ENCODE results near the gene PLXNC1. TPM values are rescaled to one million over a fixed set of nuclear protein-coding genes. Genes with fewer than 3 reads are reported as not detected.

PLXNC1 gene
- total RNA-seq, 1 donor from 2014 or later, result 14.2 TPM

DNA sequence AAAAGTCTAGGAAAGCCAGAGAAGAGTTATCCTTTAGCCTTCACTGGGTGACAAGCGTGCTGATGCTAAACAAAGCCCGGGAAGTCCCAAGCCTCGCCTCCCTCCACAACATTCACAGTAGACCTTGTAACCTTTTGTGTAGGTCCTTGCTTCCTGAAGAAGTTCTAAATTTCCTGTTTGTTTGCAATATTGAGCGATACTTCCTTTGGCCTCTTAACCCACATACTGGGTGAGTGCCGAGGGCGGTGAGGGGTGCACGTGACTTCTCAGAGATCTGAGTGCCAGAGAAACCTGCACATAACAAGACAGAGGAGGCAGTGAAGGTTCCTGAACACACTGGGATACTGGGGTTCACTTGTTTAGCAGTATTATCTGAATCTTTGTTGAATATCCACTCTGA, 134.3 kb downstream of the PLXNC1 start:
- Histone ChIP-seq H3K27me3 (no peaks in the 10 kb centered on the region), H3K9me3 (no peaks in the 10 kb centered on the region), H3K4me3 (no peak overlapping the region), H3K4me1 (peaks cover 10% of the 10 kb centered on the region), H3K27ac (no peak overlapping the region), H3K36me3 (no peaks in the 10 kb centered on the region)
- DNase-seq (ENCODE audit: extremely low spot score in 2 of 2), result no peak
- TF ChIP-seq, protein P1, sequence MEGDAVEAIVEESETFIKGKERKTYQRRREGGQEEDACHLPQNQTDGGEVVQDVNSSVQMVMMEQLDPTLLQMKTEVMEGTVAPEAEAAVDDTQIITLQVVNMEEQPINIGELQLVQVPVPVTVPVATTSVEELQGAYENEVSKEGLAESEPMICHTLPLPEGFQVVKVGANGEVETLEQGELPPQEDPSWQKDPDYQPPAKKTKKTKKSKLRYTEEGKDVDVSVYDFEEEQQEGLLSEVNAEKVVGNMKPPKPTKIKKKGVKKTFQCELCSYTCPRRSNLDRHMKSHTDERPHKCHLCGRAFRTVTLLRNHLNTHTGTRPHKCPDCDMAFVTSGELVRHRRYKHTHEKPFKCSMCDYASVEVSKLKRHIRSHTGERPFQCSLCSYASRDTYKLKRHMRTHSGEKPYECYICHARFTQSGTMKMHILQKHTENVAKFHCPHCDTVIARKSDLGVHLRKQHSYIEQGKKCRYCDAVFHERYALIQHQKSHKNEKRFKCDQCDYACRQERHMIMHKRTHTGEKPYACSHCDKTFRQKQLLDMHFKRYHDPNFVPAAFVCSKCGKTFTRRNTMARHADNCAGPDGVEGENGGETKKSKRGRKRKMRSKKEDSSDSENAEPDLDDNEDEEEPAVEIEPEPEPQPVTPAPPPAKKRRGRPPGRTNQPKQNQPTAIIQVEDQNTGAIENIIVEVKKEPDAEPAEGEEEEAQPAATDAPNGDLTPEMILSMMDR (IDR thresholded peaks at IDR 0.05), result no peak
- TF ChIP-seq POLR2AphosphoS5 (IDR thresholded peaks at IDR 0.05; ENCODE audit: insufficient read depth in 1 of 2, low read depth in 1 of 2) (no peak), POLR2A (IDR thresholded peaks at IDR 0.05) (no peak)
- intact Hi-C loops (cut with DNase I), result no loop called here

DNA sequence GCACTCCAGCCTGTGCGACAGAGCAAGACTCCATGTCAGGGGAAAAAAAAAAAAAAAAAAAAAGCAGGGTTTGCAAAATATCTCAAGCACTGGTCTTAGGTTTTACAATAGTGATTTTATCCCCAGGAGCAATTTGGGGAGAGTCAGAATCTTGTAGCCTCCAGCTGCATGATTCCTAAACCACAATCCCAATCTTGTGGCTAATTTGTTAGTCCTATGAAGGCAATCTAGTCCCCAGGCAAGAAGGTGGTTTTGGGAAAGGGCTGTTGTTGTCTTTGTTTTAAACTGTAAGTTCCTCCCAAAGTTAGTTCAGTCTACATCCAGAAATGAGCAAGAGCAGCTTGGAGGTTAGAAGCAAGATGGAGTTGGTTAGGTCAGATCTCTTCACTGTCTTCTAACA, 135.7 kb downstream of the PLXNC1 start:
- Histone ChIP-seq H3K36me3 (no peaks in the 10 kb centered on the region), H3K4me1 (peaks cover 20% of the 10 kb centered on the region), H3K27me3 (no peaks in the 10 kb centered on the region), H3K27ac (no peak overlapping the region), H3K4me3 (no peak overlapping the region), H3K9me3 (no peaks in the 10 kb centered on the region)
- TF ChIP-seq POLR2A (IDR thresholded peaks at IDR 0.05), result no peak
- DNase-seq (ENCODE audit: extremely low spot score in 2 of 2), result no peak
- intact Hi-C loops (cut with DNase I), result no loop called here

DNA sequence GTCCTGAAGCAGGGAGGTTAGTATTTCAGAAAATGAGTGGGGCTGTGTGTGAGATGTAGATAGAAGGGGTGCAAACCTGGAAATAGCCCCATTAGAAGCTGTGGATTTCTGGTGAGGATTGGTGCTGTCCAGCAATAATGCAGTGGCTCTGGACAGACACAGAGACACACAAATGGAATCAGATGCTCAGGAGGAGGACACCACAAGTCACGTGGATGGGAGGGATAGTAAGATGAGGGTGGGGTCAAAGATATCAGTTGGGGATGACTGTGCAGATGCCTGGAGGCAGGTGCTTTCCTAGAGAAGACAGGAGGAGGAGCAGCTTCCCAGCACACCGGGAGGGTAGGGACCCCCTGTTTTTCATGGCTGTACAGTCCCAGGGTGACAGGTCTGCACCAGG, 136.5 kb downstream of the PLXNC1 start:
- H3K27me3 ChIP-seq, result no peaks in the 10 kb centered on the region
- H3K9me3 ChIP-seq, result no peaks in the 10 kb centered on the region
- H3K4me3 ChIP-seq, result no peak overlapping the region
- H3K27ac ChIP-seq, result no peak overlapping the region
- H3K36me3 ChIP-seq, result no peaks in the 10 kb centered on the region
- H3K4me1 ChIP-seq, result peaks cover 26% of the 10 kb centered on the region
- TF ChIP-seq POLR2A (IDR thresholded peaks at IDR 0.05), result no peak
- no peak for TF ChIP-seq POLR2AphosphoS5 (IDR thresholded peaks at IDR 0.05; ENCODE audit: insufficient read depth in 1 of 2, low read depth in 1 of 2)
- TF ChIP-seq, protein P1 (IDR thresholded peaks at IDR 0.05), result no peak
- intact Hi-C loops (cut with DNase I), result no loop called here
- DNase-seq (ENCODE audit: extremely low spot score in 2 of 2), result no peak

DNA sequence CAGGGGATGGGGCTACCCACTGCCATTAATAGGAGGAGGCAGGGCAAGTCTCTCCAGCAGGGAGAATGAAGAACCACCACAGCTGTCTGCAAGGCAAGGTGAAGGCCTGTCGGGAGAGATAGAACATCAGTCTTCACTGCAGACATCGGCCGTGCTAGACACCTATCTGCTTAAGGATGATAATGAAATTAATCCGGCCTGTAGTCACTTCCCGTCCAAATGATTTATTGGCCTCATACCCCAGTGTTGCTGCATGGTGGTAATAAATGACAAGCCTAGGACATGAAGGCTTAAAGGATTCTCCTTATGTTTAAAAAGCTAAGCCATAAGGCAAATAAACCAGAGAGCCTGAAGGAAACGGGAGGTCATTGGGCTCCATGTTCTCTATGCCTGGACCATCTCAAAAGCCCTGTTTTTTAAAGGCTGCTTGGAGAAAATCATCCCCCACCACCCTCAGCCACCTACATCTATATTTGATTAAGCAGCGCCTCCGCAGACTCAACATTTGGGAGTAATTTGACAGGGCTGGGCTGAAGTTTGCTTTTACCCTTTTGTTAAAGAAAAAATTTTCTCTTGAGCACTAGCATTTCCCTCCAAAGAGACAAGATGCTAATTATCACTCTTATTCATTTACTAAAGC, 137.7 kb downstream of the PLXNC1 start:
- Histone ChIP-seq H3K27me3 (no peaks in the 10 kb centered on the region), H3K4me1 (peaks cover 38% of the 10 kb centered on the region), H3K27ac (no peak overlapping the region), H3K36me3 (no peaks in the 10 kb centered on the region), H3K4me3 (no peak overlapping the region), H3K9me3 (no peaks in the 10 kb centered on the region)
- TF ChIP-seq POLR2A (IDR thresholded peaks at IDR 0.05) (no peak), POLR2AphosphoS5 (IDR thresholded peaks at IDR 0.05; ENCODE audit: insufficient read depth in 1 of 2, low read depth in 1 of 2) (no peak)
- TF ChIP-seq, protein P1 (IDR thresholded peaks at IDR 0.05), result no peak
- intact Hi-C loops (cut with DNase I), result no loop called here
- no peak for DNase-seq (ENCODE audit: extremely low spot score in 2 of 2)

DNA sequence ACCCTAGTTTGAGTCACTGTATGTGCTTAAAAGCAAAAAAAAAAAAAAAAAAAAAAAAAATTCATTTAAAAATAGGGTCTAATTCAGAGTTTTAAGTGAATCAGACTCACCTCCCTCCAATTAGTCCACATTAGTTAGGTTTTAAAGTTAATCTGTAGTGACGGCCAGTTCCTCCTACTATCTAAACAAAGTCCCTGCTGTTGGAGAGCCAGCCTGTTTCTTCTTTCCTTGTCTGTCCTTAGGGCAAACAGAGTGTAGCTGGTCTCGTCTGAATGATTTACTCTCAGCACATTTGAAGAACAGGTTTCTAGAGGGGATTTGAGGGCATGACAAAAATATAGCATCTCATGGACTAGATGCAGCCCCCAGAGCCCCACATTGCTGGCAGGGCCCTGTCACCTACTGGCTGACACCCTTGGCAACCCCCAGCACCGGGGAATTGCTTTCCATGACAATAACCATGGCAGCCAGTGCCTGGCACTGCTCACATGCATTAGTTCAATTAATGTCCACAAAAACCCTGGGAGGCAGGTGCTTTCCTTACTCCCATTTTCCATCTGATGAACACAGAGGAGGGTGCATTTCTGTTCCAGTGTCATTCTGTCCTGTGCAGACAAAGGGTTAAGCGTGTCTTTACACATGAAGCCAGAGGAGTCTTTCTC, 138.3 kb downstream of the PLXNC1 start:
- Histone ChIP-seq H3K27ac (no peak overlapping the region), H3K9me3 (no peaks in the 10 kb centered on the region), H3K27me3 (no peaks in the 10 kb centered on the region), H3K4me1 (peaks cover 42% of the 10 kb centered on the region), H3K36me3 (no peaks in the 10 kb centered on the region), H3K4me3 (no peak overlapping the region)
- no peak for DNase-seq (ENCODE audit: extremely low spot score in 2 of 2)
- TF ChIP-seq POLR2AphosphoS5 (IDR thresholded peaks at IDR 0.05; ENCODE audit: insufficient read depth in 1 of 2, low read depth in 1 of 2), result no peak
- TF ChIP-seq, protein P1 (IDR thresholded peaks at IDR 0.05), result no peak
- TF ChIP-seq POLR2A (IDR thresholded peaks at IDR 0.05), result no peak
- intact Hi-C loops (cut with DNase I), result no loop called here
